ENCODE results near the gene MUC5AC. TPM values are rescaled to one million over a fixed set of nuclear protein-coding genes. Genes with fewer than 3 reads are reported as not detected.

The MUC5AC gene
- total RNA-seq, 1 experiment from 2014 or later = under 0.01 TPM

GRCh38 chr11:1228921-1229451, 71.2 kb downstream of the MUC5AC start:
- no peak overlapping the region for H3K9ac ChIP-seq (ENCODE audit: low read length)
- H3K4me2 ChIP-seq (ENCODE audit: low read length) = no peak overlapping the region
- CTCF ChIA-PET = no interaction called here
- RAD21 ChIA-PET (ENCODE audit: low non-redundant PET in 1 of 2, low total read pairs in 2 of 2, uncharacterized antibody in 2 of 2, unreplicated experiment in 2 of 2) = no interaction called here
- no peaks in the 10 kb centered on the region for H4K20me1 ChIP-seq (ENCODE audit: insufficient read depth)
- BruUV-seq (replicated peaks) = no TSS peak
- H3K4me1 ChIP-seq (ENCODE audit: control insufficient read depth in 1 of 2, insufficient read depth in 2 of 2, low read length in 2 of 2) = peaks cover 0 to 3% of the 10 kb centered on the region in 2 experiments; a peak in 1 of 4 replicates
- ATAC-seq = no peak
- TF ChIP-seq, protein P1, sequence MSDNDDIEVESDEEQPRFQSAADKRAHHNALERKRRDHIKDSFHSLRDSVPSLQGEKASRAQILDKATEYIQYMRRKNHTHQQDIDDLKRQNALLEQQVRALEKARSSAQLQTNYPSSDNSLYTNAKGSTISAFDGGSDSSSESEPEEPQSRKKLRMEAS (IDR thresholded peaks at IDR 0.05) = no peak
- TF ChIP-seq EGR1 (IDR thresholded peaks at IDR 0.05; ENCODE audit: low read depth) = no peak
- TF ChIP-seq CTCF (IDR thresholded peaks at IDR 0.05 in 2 of 3, conservative IDR thresholded peaks at IDR 0.05 in 1 of 3; ENCODE audit: borderline replicate concordance in 1 of 3, insufficient read depth in 1 of 3, low read depth in 2 of 3, low read length in 2 of 3) = no peak
- TF ChIP-seq RAD21 (IDR thresholded peaks at IDR 0.05; ENCODE audit: low read depth) = no peak
- no peak for TF ChIP-seq YY1 (IDR thresholded peaks at IDR 0.05; ENCODE audit: extremely low read depth, insufficient replicate concordance, low read depth, low read length)
- no peaks in the 10 kb centered on the region for H3K79me2 ChIP-seq (ENCODE audit: insufficient read depth, low read length)
- no peak for DNase-seq (ENCODE audit: low read depth, low spot score)
- no peak overlapping the region for H3K27ac ChIP-seq (ENCODE audit: low read depth, low read length)
- no peaks in the 10 kb centered on the region for H3K9me3 ChIP-seq (ENCODE audit: control insufficient read depth in 1 of 2, insufficient read depth in 1 of 2, low read depth in 1 of 2, low read length in 2 of 2)
- H3K36me3 ChIP-seq (ENCODE audit: control insufficient read depth in 1 of 2, insufficient read depth in 2 of 2, low read length in 2 of 2) = no peaks in the 10 kb centered on the region
- intact Hi-C loops (cut with micrococcal nuclease) = no loop called here
- H3K9me2 ChIP-seq (ENCODE audit: insufficient read depth) = no peaks in the 10 kb centered on the region
- POLR2A ChIA-PET = no interaction called here
- H3K4me3 ChIP-seq (replicated peaks in 1 of 2; ENCODE audit: low read depth in 1 of 2, low read length in 2 of 2) = no peak overlapping the region
- H2AFZ ChIP-seq (ENCODE audit: low read depth, low read length, poor library complexity, severe bottlenecking) = no peak overlapping the region
- no peaks in the 10 kb centered on the region for H3K27me3 ChIP-seq (ENCODE audit: insufficient read depth, low read length)

DNA sequence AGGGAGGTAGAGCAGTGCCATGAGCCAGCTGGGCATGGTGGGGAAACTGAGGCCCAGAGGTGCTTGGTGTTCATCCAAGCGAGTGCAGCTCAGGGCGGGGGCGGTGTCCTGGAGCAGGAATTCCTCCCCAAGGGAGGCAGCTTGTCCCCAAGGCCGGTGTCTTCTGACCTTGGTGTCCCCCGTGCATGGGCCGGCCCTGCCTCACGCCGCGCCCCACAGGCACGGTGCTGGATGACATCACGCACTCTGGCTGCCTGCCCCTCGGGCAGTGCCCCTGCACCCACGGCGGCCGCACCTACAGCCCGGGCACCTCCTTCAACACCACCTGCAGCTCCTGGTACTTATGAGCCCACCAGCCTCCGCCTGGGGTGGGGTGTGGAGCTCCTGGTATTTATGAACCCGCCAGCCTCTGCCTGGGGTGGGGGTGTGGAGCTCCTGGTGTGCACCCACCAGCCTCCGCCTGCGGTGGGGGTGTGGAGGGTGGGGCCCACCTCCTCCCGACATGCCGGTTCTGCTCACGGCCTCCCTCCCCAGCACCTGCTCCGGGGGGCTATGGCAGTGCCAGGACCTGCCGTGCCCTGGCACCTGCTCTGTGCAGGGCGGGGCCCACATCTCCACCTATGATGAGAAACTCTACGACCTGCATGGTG, 71.8 kb downstream of the MUC5AC start:
- ChIA-PET CTCF (no interaction called here), RAD21 (ENCODE audit: low non-redundant PET in 1 of 2, low total read pairs in 2 of 2, uncharacterized antibody in 2 of 2, unreplicated experiment in 2 of 2) (no interaction called here), POLR2A (no interaction called here)
- no peak overlapping the region for H3K9ac ChIP-seq (ENCODE audit: low read length)
- no peak overlapping the region for H3K4me2 ChIP-seq (ENCODE audit: low read length)
- TF ChIP-seq CBX3 (IDR thresholded peaks at IDR 0.05; ENCODE audit: low read depth) = no peak
- H3K27me3 ChIP-seq (ENCODE audit: insufficient read depth, low read length) = no peaks in the 10 kb centered on the region
- no peak for DNase-seq (ENCODE audit: low read depth, low spot score)
- H3K79me2 ChIP-seq (ENCODE audit: insufficient read depth, low read length) = no peaks in the 10 kb centered on the region
- no peak overlapping the region for H3K27ac ChIP-seq (ENCODE audit: low read depth, low read length)
- no peak for ATAC-seq
- BruUV-seq (replicated peaks) = no TSS peak
- peaks cover 0 to 3% of the 10 kb centered on the region in 2 experiments; a peak in 1 of 4 replicates for H3K4me1 ChIP-seq (ENCODE audit: control insufficient read depth in 1 of 2, insufficient read depth in 2 of 2, low read length in 2 of 2)
- no peaks in the 10 kb centered on the region for H3K9me2 ChIP-seq (ENCODE audit: insufficient read depth)
- no peaks in the 10 kb centered on the region for H3K36me3 ChIP-seq (ENCODE audit: control insufficient read depth in 1 of 2, insufficient read depth in 2 of 2, low read length in 2 of 2)
- H2AFZ ChIP-seq (ENCODE audit: low read depth, low read length, poor library complexity, severe bottlenecking) = no peak overlapping the region
- H3K4me3 ChIP-seq (replicated peaks in 1 of 2; ENCODE audit: low read depth in 1 of 2, low read length in 2 of 2) = no peak overlapping the region
- intact Hi-C loops (cut with micrococcal nuclease) = no loop called here
- H3K9me3 ChIP-seq (ENCODE audit: control insufficient read depth in 1 of 2, insufficient read depth in 1 of 2, low read depth in 1 of 2, low read length in 2 of 2) = no peaks in the 10 kb centered on the region
- H4K20me1 ChIP-seq (ENCODE audit: insufficient read depth) = no peaks in the 10 kb centered on the region
